ENCODE results near the gene SGCA. TPM values are rescaled to one million over a fixed set of nuclear protein-coding genes. Genes with fewer than 3 reads are reported as not detected.

Gene SGCA
- total RNA-seq, 1 donor from 2014 or later = 3.5 TPM

- DNase-seq (ENCODE audit: low spot score) = no peak
- intact Hi-C loops (cut with DNase I) = no loop called here
- no peak for ATAC-seq
These were observed 9.4 kb downstream of the SGCA start for GRCh38 chr17:50175035-50175807.

- intact Hi-C loops (cut with DNase I) = no loop called here
These were observed 11.0 kb downstream of the SGCA start for GRCh38 chr17:50176559-50177357.

GRCh38 chr17:50177476-50177875, 11.7 kb downstream of the SGCA start:
- intact Hi-C loops (cut with DNase I) = no loop called here

More at GRCh38 chr17:50176559-50177357, 11.0 kb downstream of the SGCA start:
- ATAC-seq (no peak), DNase-seq (ENCODE audit: low spot score) (no peak)

GRCh38 chr17:50177983-50178834, 12.4 kb downstream of the SGCA start:
- DNase-seq (ENCODE audit: low spot score) = peak; percentile 82

More at GRCh38 chr17:50177476-50177875, 11.7 kb downstream of the SGCA start:
- ATAC-seq (no peak), DNase-seq (ENCODE audit: low spot score) (no peak)

GRCh38 chr17:50180111-50180510, 14.3 kb downstream of the SGCA start:
- no peak for ATAC-seq
- intact Hi-C loops (cut with DNase I) = no loop called here
- DNase-seq (ENCODE audit: low spot score) = no peak

More at GRCh38 chr17:50177983-50178834, 12.4 kb downstream of the SGCA start:
- ATAC-seq = peak; percentile 56
- intact Hi-C loops (cut with DNase I) = no loop called here

- DNase-seq (ENCODE audit: low spot score) (no peak), ATAC-seq (no peak)
- intact Hi-C loops (cut with DNase I) = no loop called here
These were observed 14.8 kb downstream of the SGCA start for GRCh38 chr17:50180620-50181019.

GRCh38 chr17:50181144-50181543, 15.3 kb downstream of the SGCA start:
- peak; percentile 15 for ATAC-seq

GRCh38 chr17:50181591-50182560, 16.1 kb downstream of the SGCA start:
- ATAC-seq (no peak), DNase-seq (ENCODE audit: low spot score) (no peak)
- intact Hi-C loops (cut with DNase I) = no loop called here

More at GRCh38 chr17:50181144-50181543, 15.3 kb downstream of the SGCA start:
- DNase-seq (ENCODE audit: low spot score) = no peak
- intact Hi-C loops (cut with DNase I) = no loop called here

- intact Hi-C loops (cut with DNase I) = no loop called here
- no peak for DNase-seq (ENCODE audit: low spot score)
- ATAC-seq = no peak
These were observed 17.1 kb downstream of the SGCA start for GRCh38 chr17:50182783-50183420.

GRCh38 chr17:50183421-50183994, 17.7 kb downstream of the SGCA start:
- DNase-seq (ENCODE audit: low spot score) (no peak), ATAC-seq (no peak)
- intact Hi-C loops (cut with DNase I) = no loop called here

GRCh38 chr17:50184064-50184463, 18.3 kb downstream of the SGCA start:
- peak; percentile 16 for ATAC-seq
- DNase-seq (ENCODE audit: low spot score) = no peak
- intact Hi-C loops (cut with DNase I) = no loop called here

GRCh38 chr17:50184611-50185398, 19.0 kb downstream of the SGCA start:
- intact Hi-C loops (cut with DNase I) = no loop called here
- DNase-seq (ENCODE audit: low spot score) (no peak), ATAC-seq (peak; percentile 70)

- DNase-seq (ENCODE audit: low spot score) (no peak), ATAC-seq (no peak)
- intact Hi-C loops (cut with DNase I) = no loop called here
These were observed 20.0 kb downstream of the SGCA start for GRCh38 chr17:50185631-50186471.

GRCh38 chr17:50186661-50187393, 21.0 kb downstream of the SGCA start:
- intact Hi-C loops (cut with DNase I) = no loop called here
- DNase-seq (ENCODE audit: low spot score) (no peak), ATAC-seq (no peak)

- intact Hi-C loops (cut with DNase I) = no loop called here
- no peak for DNase-seq (ENCODE audit: low spot score)
- ATAC-seq = no peak
These were observed 21.6 kb downstream of the SGCA start for GRCh38 chr17:50187394-50187725.

All from sciatic nerve (tissue), 2 donors.